ENCODE measurements around the gene APMAP.

The APMAP gene

DNA sequence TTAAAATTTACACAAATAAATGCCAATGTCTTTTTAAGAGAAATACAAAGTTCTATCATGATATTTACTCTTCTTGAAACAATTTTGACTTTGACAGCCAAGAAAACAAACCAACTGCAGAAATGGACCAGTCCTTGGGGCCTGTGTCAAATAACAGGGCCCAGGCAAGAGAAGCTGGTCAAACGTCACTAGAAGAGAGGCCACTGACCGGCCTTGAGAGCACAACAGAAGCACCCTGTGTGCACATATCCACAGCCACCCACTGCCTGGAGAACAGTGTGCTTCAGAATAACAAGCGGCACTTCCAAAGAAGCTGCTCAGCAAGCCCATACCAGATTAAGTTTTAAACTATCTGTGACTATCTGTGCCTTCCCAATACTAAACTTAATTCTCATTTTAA lies 14.8 kb downstream of the APMAP start:
- H3K27me3 ChIP-seq (ENCODE audit: control insufficient read depth, insufficient read depth, low read length) = no peaks in the 10 kb centered on the region
- H3K36me3 ChIP-seq (ENCODE audit: control insufficient read depth, insufficient read depth, low read length) = peaks cover 9% of the 10 kb centered on the region
- H3K9ac ChIP-seq (ENCODE audit: low read length) = no peak overlapping the region
- no peak overlapping the region for H3K4me3 ChIP-seq (ENCODE audit: low read length)
- H3K9me3 ChIP-seq (ENCODE audit: control insufficient read depth, low read length) = peaks cover 4% of the 10 kb centered on the region
- no peaks in the 10 kb centered on the region for H3K4me1 ChIP-seq (ENCODE audit: control insufficient read depth, insufficient read depth, low read length)

DNA sequence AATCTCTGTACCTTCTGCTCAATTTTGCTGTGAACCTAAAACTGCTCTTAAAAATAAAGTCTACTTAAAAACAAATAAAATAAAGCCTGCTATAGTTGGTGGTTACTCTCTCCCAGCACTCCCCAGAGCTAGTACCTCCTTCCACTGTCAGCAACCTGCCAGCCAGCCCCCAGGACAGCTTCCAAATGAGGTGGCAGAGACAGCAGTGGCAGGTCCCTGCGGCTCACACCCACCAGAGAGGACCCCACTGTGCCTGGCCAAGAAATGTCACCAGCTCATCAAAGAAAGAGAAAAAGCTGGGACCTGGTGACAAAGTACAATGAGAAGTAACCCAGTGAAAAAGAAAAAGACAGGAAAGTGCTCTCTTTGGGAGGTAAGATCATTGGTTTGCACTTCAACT lies 15.2 kb downstream of the APMAP start:
- H3K4me3 ChIP-seq (ENCODE audit: low read length) = no peak overlapping the region
- no peaks in the 10 kb centered on the region for H3K4me1 ChIP-seq (ENCODE audit: control insufficient read depth, insufficient read depth, low read length)
- H3K27me3 ChIP-seq (ENCODE audit: control insufficient read depth, insufficient read depth, low read length) = no peaks in the 10 kb centered on the region
- peaks cover 4% of the 10 kb centered on the region for H3K9me3 ChIP-seq (ENCODE audit: control insufficient read depth, low read length)
- no peak overlapping the region for H3K9ac ChIP-seq (ENCODE audit: low read length)
- peaks cover 13% of the 10 kb centered on the region for H3K36me3 ChIP-seq (ENCODE audit: control insufficient read depth, insufficient read depth, low read length)

DNA sequence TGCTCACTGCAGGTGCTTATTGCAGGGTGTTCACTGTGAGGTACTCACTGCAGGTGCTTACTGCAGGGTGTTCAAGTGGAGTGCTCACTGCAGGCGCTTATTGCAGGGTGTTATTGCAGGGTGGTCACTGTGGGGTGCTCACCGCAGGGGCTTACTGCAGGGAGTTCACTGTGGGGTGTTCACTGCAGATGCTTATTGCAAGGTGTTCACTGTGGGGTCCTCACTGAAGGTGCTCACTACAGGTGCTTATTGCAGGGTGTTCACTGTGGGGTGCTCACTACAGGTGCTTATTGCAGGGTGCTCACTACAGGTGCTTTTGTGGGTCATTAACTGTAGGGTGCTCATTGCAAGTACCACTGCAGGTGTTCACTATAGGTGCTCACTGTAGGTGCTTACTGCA lies 20.2 kb downstream of the APMAP start:
- H3K4me1 ChIP-seq (ENCODE audit: control insufficient read depth, insufficient read depth, low read length) = no peaks in the 10 kb centered on the region
- H3K9ac ChIP-seq (ENCODE audit: low read length) = no peak overlapping the region
- H3K27me3 ChIP-seq (ENCODE audit: control insufficient read depth, insufficient read depth, low read length) = no peaks in the 10 kb centered on the region
- H3K4me3 ChIP-seq (ENCODE audit: low read length) = no peak overlapping the region
- peaks cover 6% of the 10 kb centered on the region for H3K36me3 ChIP-seq (ENCODE audit: control insufficient read depth, insufficient read depth, low read length)
- H3K9me3 ChIP-seq (ENCODE audit: control insufficient read depth, low read length) = no peaks in the 10 kb centered on the region

- Histone ChIP-seq H3K4me1 (ENCODE audit: control insufficient read depth, insufficient read depth, low read length) (no peaks in the 10 kb centered on the region), H3K9me3 (ENCODE audit: control insufficient read depth, low read length) (no peaks in the 10 kb centered on the region), H3K9ac (ENCODE audit: low read length) (no peak overlapping the region), H3K4me3 (ENCODE audit: low read length) (no peak overlapping the region), H3K27me3 (ENCODE audit: control insufficient read depth, insufficient read depth, low read length) (no peaks in the 10 kb centered on the region), H3K36me3 (ENCODE audit: control insufficient read depth, insufficient read depth, low read length) (peaks cover 6% of the 10 kb centered on the region)
These were observed 21.0 kb downstream of the APMAP start for GRCh38 chr20:24971376-24972101.

GRCh38 chr20:24970754-24971153 lies 21.8 kb downstream of the APMAP start:
- Histone ChIP-seq H3K36me3 (ENCODE audit: control insufficient read depth, insufficient read depth, low read length) (peaks cover 6% of the 10 kb centered on the region), H3K4me1 (ENCODE audit: control insufficient read depth, insufficient read depth, low read length) (no peaks in the 10 kb centered on the region)

DNA sequence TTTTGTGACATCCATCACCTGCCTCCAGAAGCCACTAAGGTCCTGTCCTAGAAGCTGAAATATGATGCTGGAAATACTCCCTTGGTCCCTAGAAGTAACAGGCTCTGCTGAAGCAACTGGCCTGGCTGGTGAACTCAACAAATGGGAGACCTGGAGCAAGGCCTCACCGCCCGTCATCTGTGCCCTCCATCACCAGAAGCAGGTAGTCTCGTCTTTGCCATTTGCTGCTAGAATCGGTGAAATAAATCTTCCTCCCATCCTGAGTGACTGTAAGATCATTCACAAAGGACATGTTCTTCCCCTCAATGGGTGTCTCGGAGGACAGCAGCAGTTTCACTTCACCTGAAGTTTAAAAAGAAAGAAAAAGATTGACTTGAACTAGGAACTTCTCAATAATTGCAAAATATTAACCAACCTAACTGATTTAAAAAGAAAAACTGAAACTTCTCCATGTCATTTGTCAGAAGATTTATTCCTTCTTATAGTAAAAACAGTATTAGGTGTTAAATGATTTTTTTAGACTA lies 22.5 kb downstream of the APMAP start:
- peaks cover 6% of the 10 kb centered on the region for H3K36me3 ChIP-seq (ENCODE audit: control insufficient read depth, insufficient read depth, low read length)
- H3K9ac ChIP-seq (ENCODE audit: low read length) = no peak overlapping the region
- no peaks in the 10 kb centered on the region for H3K4me1 ChIP-seq (ENCODE audit: control insufficient read depth, insufficient read depth, low read length)
- H3K27me3 ChIP-seq (ENCODE audit: control insufficient read depth, insufficient read depth, low read length) = no peaks in the 10 kb centered on the region
- no peak overlapping the region for H3K4me3 ChIP-seq (ENCODE audit: low read length)
- no peaks in the 10 kb centered on the region for H3K9me3 ChIP-seq (ENCODE audit: control insufficient read depth, low read length)

More at GRCh38 chr20:24970754-24971153, 21.8 kb downstream of the APMAP start:
- H3K4me3 ChIP-seq (ENCODE audit: low read length) = no peak overlapping the region
- no peaks in the 10 kb centered on the region for H3K9me3 ChIP-seq (ENCODE audit: control insufficient read depth, low read length)
- H3K9ac ChIP-seq (ENCODE audit: low read length) = no peak overlapping the region
- no peaks in the 10 kb centered on the region for H3K27me3 ChIP-seq (ENCODE audit: control insufficient read depth, insufficient read depth, low read length)

DNA sequence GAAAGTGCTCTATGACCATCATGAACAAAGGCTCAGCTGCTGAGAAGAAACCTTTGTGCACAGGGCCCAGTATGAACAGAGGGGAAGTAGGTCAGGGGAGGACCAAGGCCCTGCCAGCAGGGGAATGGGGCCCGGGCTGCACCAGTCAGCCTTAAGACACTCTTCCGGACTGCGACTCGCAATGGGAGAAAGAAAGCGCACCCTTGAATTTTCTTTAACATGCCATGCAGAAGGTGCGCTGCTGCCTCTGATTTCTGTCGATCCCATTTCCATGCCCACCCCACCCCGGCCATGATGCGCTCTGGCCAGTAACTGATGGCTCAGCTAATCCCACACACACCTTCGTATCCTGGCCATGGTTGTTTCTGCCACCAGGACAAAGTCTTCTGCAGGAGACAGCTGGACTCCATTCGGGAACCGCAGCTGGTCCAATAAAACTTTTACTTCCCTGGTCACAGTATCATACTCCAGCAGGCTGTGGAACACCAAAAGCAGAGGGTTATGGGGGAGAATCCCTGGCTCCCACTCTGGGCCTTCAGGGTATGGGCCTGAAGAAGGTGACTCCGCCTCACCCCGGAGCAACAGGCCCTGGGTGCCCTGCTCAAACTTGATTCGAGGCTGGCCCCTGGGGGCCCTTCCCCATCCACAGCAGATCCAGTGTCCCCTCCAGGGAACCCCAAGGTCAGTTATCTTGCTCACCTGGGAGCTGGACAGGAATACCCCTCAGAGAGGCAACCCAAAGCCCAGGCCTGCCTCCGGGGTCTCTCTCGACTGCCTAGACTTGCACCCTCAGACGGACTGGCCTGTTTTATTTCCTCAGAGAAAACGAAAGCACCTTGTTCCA lies 23.1 kb downstream of the APMAP start:
- H3K4me3 ChIP-seq (ENCODE audit: low read length) = no peak overlapping the region
- no peaks in the 10 kb centered on the region for H3K9me3 ChIP-seq (ENCODE audit: control insufficient read depth, low read length)
- no peaks in the 10 kb centered on the region for H3K27me3 ChIP-seq (ENCODE audit: control insufficient read depth, insufficient read depth, low read length)
- H3K9ac ChIP-seq (ENCODE audit: low read length) = no peak overlapping the region
- peaks cover 6% of the 10 kb centered on the region for H3K36me3 ChIP-seq (ENCODE audit: control insufficient read depth, insufficient read depth, low read length)
- H3K4me1 ChIP-seq (ENCODE audit: control insufficient read depth, insufficient read depth, low read length) = no peaks in the 10 kb centered on the region

DNA sequence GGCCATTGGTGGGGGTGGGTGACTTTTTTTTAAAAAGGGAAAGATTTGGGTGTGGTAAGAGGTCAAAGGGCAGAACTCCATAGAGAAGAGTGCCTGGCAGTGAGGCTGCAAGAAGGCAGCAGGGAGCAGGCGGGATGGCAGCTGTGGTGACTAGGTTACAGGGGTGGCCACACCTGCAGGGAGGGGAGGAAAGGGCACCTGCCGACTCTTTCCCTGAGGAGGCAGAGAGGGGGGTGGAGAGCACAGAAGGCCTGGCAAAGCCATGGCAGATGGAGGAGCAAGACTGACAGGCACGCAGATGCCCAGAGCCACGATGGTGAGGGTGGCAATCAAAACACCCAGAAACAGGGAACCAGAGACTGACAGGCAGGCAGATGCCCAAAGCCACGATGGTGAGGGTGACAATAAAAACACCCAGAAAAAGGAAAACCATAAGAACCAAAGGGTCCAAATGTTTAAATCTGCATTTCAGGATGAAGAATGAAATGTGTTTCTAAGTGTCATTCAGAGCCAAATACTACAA lies 24.2 kb downstream of the APMAP start:
- Histone ChIP-seq H3K4me1 (ENCODE audit: control insufficient read depth, insufficient read depth, low read length) (no peaks in the 10 kb centered on the region), H3K4me3 (ENCODE audit: low read length) (no peak overlapping the region), H3K36me3 (ENCODE audit: control insufficient read depth, insufficient read depth, low read length) (peaks cover 12% of the 10 kb centered on the region), H3K9ac (ENCODE audit: low read length) (no peak overlapping the region), H3K27me3 (ENCODE audit: control insufficient read depth, insufficient read depth, low read length) (no peaks in the 10 kb centered on the region), H3K9me3 (ENCODE audit: control insufficient read depth, low read length) (no peaks in the 10 kb centered on the region)

DNA sequence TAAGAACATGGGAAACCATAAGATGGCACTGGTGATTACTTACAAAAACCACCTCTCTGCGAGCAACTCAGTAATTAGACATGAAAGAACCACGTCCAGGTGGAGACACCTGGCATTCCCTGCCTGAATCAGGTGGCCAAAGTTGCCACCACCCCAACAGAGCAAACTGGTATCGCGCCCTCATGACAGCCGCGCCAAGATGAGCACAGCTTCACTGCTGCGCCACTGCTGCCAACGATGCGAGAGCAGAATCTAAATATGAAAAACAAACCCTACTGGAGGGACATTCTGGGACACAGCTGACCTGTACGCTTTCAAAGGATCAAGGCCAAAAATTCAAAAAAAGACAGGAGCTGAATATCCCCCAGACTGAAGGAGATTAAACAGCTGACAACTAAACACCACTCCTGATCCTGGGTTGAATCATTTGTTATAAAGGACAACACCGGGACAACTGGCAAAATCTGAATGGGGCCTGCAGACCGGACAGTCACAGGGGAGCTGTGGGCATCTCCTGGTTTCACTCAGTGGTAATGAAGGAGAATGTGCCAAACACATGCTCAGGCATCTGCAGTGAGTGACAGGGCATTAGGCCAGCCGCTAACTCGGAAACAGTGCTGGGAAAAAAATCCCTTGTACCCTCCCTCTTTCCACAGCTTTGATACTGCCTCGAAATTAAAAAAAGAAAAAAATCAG lies 26.1 kb downstream of the APMAP start:
- no peak overlapping the region for H3K4me3 ChIP-seq (ENCODE audit: low read length)
- H3K9ac ChIP-seq (ENCODE audit: low read length) = no peak overlapping the region
- H3K4me1 ChIP-seq (ENCODE audit: control insufficient read depth, insufficient read depth, low read length) = no peaks in the 10 kb centered on the region
- H3K9me3 ChIP-seq (ENCODE audit: control insufficient read depth, low read length) = no peaks in the 10 kb centered on the region
- no peaks in the 10 kb centered on the region for H3K27me3 ChIP-seq (ENCODE audit: control insufficient read depth, insufficient read depth, low read length)
- peaks cover 14% of the 10 kb centered on the region for H3K36me3 ChIP-seq (ENCODE audit: control insufficient read depth, insufficient read depth, low read length)

DNA sequence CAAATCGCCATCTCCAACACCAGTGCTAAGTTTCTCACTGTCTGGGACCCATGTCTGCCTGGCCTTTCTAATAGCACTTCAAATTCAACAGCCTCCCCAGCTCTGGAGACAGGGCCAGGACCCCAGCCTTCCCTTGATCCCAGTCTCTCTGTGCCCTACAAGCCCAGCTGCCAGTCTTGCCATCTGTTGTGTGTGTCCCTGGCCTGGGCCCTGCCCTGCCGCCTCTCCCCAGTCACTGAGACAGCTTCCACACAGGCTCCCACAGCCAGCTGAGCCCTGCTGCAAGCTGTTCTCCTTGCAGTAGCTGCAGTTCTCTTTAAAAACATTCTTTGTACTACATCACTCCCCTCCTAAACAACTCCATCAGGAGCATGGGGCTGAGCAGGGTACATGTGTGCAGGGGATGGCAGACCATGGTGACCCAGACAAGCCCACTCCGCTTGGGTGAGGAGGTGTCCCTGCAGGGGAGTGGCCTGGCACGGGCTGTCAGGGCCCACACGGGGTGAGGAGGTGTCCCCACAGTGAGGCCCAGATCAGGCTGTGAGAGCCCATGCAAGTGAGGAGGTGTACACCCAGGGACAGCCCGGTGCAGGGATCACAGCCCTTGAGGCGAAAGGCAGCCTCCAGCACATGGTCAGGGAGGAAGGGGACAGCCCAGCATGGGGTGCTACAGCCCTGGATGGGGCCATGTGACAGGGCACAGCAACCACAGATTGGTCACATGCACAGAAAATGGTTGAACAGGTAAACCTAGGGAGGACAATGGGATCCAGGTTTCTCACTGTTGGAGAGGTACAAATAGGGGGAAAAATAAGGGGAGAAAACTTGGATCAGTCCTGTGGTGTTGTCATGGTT lies 27.3 kb downstream of the APMAP start:
- Histone ChIP-seq H3K36me3 (ENCODE audit: control insufficient read depth, insufficient read depth, low read length) (peaks cover 14% of the 10 kb centered on the region), H3K27me3 (ENCODE audit: control insufficient read depth, insufficient read depth, low read length) (no peaks in the 10 kb centered on the region), H3K4me1 (ENCODE audit: control insufficient read depth, insufficient read depth, low read length) (no peaks in the 10 kb centered on the region), H3K4me3 (ENCODE audit: low read length) (no peak overlapping the region), H3K9ac (ENCODE audit: low read length) (no peak overlapping the region), H3K9me3 (ENCODE audit: control insufficient read depth, low read length) (no peaks in the 10 kb centered on the region)

DNA sequence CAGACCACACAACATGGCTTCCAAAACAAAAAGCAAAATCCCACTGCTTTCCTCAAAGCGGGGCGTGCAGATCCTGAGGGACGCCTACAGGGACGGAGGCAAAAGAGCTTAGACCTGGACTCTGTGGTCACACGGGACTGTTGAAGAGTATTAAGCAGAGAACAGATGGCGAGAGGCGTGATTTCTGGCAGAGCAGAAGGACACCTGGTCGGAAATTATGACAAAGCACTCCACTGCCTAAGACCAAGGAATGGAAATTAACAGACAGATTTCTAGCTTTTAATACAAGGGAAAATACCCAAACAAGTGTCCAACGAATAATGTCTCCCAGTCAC lies 28.1 kb downstream of the APMAP start:
- H3K4me3 ChIP-seq (ENCODE audit: low read length) = no peak overlapping the region
- H3K36me3 ChIP-seq (ENCODE audit: control insufficient read depth, insufficient read depth, low read length) = peaks cover 14% of the 10 kb centered on the region
- no peak overlapping the region for H3K9ac ChIP-seq (ENCODE audit: low read length)
- no peaks in the 10 kb centered on the region for H3K4me1 ChIP-seq (ENCODE audit: control insufficient read depth, insufficient read depth, low read length)
- no peaks in the 10 kb centered on the region for H3K9me3 ChIP-seq (ENCODE audit: control insufficient read depth, low read length)
- no peaks in the 10 kb centered on the region for H3K27me3 ChIP-seq (ENCODE audit: control insufficient read depth, insufficient read depth, low read length)
